A549 (cell line): Measurements from ENCODE around the gene SPATA13. TPM values are rescaled to one million over a fixed set of nuclear protein-coding genes. Genes with fewer than 3 reads are reported as not detected.

Experiments
- ATAC-seq, 2 experiments: fragments of 200-7000 bp in 1 of 2; fragments of >200 bp in 1 of 2; cut with Nextera tagmentation in 1 of 2; cut with Tn5 transposase in 1 of 2; 3 replicates each; pipeline versions ENCODE4 v1.8.0 to v1.9.1; 2018 to 2020; ENCODE audit warnings: mild to moderate bottlenecking in 1 of 2, moderate library complexity in 1 of 2
- CTCF ChIA-PET: fragments of 300-600 bp; sonication (Branson Sonifier 250); formaldehyde crosslinking; extraction: SDS; loops from one replicate; lab custom pipeline; 2021; ENCODE audit warnings: antibody characterized with exemption, inconsistent platforms; lab: Yijun Ruan, JAX
- POLR2A ChIA-PET: fragments of 350-600 bp; formaldehyde crosslinking; extraction: SDS; loops from one replicate; lab custom pipeline; 2021; ENCODE audit warnings: antibody characterized with exemption, inconsistent platforms; lab: Yijun Ruan, JAX
- DNase-seq, 2 experiments: peaks; one replicate each; pipeline versions ENCODE4 v3.0.0 to v3.0.0-alpha.2; 2011 to 2016; ENCODE audit warnings: low read depth in 1 of 2, low spot score in 1 of 2
- FAIRE-seq: peaks from 2 replicates; lab custom pipeline; 2011; peaks lifted over from hg19 to GRCh38; lab: Jason Lieb, UNC
- H3K27ac ChIP-seq, 2 experiments: fragments of >200 bp; sonication (Bioruptor Twin); formaldehyde crosslinking; 3 replicates each; pipeline ENCODE4 v1.5.1; 2016 to 2017
- H3K4me1 ChIP-seq: fragments of >200 bp; sonication (Bioruptor Twin); formaldehyde crosslinking; 3 replicates; pipeline ENCODE4 v1.6.1; 2016
- H3K4me2 ChIP-seq: fragments of >200 bp; sonication (Bioruptor Twin); formaldehyde crosslinking; 3 replicates; pipeline ENCODE4 v1.6.1; 2016
- H3K4me3 ChIP-seq: fragments of >200 bp; sonication (Bioruptor Twin); formaldehyde crosslinking; 3 replicates; pipeline ENCODE4 v1.5.1; 2016
- H3K9me3 ChIP-seq: fragments of >200 bp; sonication (Bioruptor Twin); formaldehyde crosslinking; 3 replicates; pipeline ENCODE4 v1.6.1; 2016
- ATOH8 ChIP-seq: fragments of 250-450 bp; sonication (Bioruptor Pico); IDR thresholded peaks from 2 replicates; pipeline ENCODE4 v1.5.0; 2020; ENCODE audit warnings: low read depth, mild to moderate bottlenecking, moderate library complexity
- BCL3 ChIP-seq: fragments of >200 bp; sonication (Bioruptor Twin); formaldehyde crosslinking; IDR thresholded peaks from 3 replicates; pipeline ENCODE4 v1.6.1; 2016
- BHLHE40 ChIP-seq: IDR thresholded peaks from 2 replicates; pipeline ENCODE4 v1.6.1; 2012; ENCODE audit warnings: low read depth, low read length, inconsistent platforms
- CHD2 ChIP-seq: fragments of 150-350 bp; IDR thresholded peaks from 2 replicates; pipeline ENCODE4 v1.6.1; 2014; ENCODE audit warnings: low read length; ENCODE audit not compliant: partially characterized antibody
- EHF ChIP-seq: fragments of 250-450 bp; sonication (Bioruptor Pico); IDR thresholded peaks from 2 replicates; pipeline ENCODE4 v1.5.0; 2020; ENCODE audit warnings: mild to moderate bottlenecking
- ELK1 ChIP-seq: fragments of 150-350 bp; IDR thresholded peaks from 2 replicates; pipeline ENCODE4 v1.6.1; 2014; ENCODE audit warnings: low read depth, mild to moderate bottlenecking, low read length
- ESRRA ChIP-seq: fragments of 150-350 bp; IDR thresholded peaks from 2 replicates; pipeline ENCODE4 v1.6.1; 2014; ENCODE audit warnings: mild to moderate bottlenecking, low read length, borderline replicate concordance
- FOSB ChIP-seq: fragments of 250-450 bp; sonication (Bioruptor Pico); IDR thresholded peaks from 2 replicates; pipeline ENCODE4 v1.5.0; 2020; ENCODE audit warnings: mild to moderate bottlenecking, moderate library complexity
- FOXS1 ChIP-seq: fragments of 250-450 bp; sonication (Bioruptor Pico); IDR thresholded peaks from 2 replicates; pipeline ENCODE4 v1.5.0; 2020; ENCODE audit warnings: mild to moderate bottlenecking, moderate library complexity
- HES2 ChIP-seq: fragments of >200 bp; sonication (Bioruptor Twin); formaldehyde crosslinking; IDR thresholded peaks from 2 replicates; pipeline ENCODE4 v1.6.1; 2016
- JUNB ChIP-seq: fragments of >200 bp; sonication (Bioruptor Twin); formaldehyde crosslinking; IDR thresholded peaks from 2 replicates; pipeline ENCODE4 v1.6.1; 2016
- KDM1A ChIP-seq: fragments of 200-600 bp; sonication (generic); IDR thresholded peaks from 2 replicates; pipeline ENCODE4 v1.6.1; 2016; ENCODE audit warnings: low read depth, mild to moderate bottlenecking
- KDM5A ChIP-seq: fragments of 200-600 bp; sonication (generic); IDR thresholded peaks from 2 replicates; pipeline ENCODE4 v1.6.1; 2016; ENCODE audit warnings: antibody characterized with exemption, mild to moderate bottlenecking
- MAFK ChIP-seq: fragments of 450-650 bp; IDR thresholded peaks from 2 replicates; pipeline ENCODE4 v1.6.1; 2014; ENCODE audit not compliant: partially characterized antibody
- MAX ChIP-seq: IDR thresholded peaks from 2 replicates; pipeline ENCODE4 v1.6.1; 2012
- MYC ChIP-seq: IDR thresholded peaks from 2 replicates; pipeline ENCODE4 v1.6.1; 2012; ENCODE audit warnings: mild to moderate bottlenecking, inconsistent platforms, low read length, improper control_type of control experiment, borderline replicate concordance
- NPAS2 ChIP-seq: fragments of 250-450 bp; sonication (Bioruptor Pico); IDR thresholded peaks from 2 replicates; pipeline ENCODE4 v1.8.0; 2022; ENCODE audit warnings: mild to moderate bottlenecking, moderate library complexity, borderline replicate concordance
- NR3C1 ChIP-seq: fragments of >200 bp; sonication (Bioruptor Twin); formaldehyde crosslinking; IDR thresholded peaks from 3 replicates; pipeline ENCODE4 v1.6.1; 2017
- PHF8 ChIP-seq: fragments of 200-600 bp; sonication (generic); IDR thresholded peaks from 2 replicates; pipeline ENCODE4 v1.6.1; 2016; ENCODE audit warnings: low read depth, mild to moderate bottlenecking, antibody characterized with exemption, moderate library complexity, borderline replicate concordance
- POLR2AphosphoS2 ChIP-seq: conservative IDR thresholded peaks from 2 replicates; pipeline ENCODE4 v1.6.1; 2012; ENCODE audit warnings: low read length, improper control_type of control experiment, inconsistent platforms
- RCOR1 ChIP-seq: fragments of 150-350 bp; IDR thresholded peaks from 2 replicates; pipeline ENCODE4 v1.6.1; 2014; ENCODE audit warnings: antibody characterized with exemption, low read length, low read depth
- SMC3 ChIP-seq: fragments of >200 bp; sonication (Bioruptor Twin); formaldehyde crosslinking; IDR thresholded peaks from 3 replicates; pipeline ENCODE4 v1.6.1; 2018; ENCODE audit warnings: inconsistent platforms
- TFCP2L1 ChIP-seq: fragments of 250-450 bp; sonication (Bioruptor Pico); IDR thresholded peaks from 2 replicates; pipeline ENCODE4 v1.5.0; 2021; ENCODE audit warnings: mild to moderate bottlenecking
- ZC3H11A ChIP-seq: fragments of 450-650 bp; IDR thresholded peaks from 2 replicates; pipeline ENCODE4 v1.6.1; 2014; ENCODE audit warnings: antibody characterized with exemption, mild to moderate bottlenecking
- ZSCAN20 ChIP-seq: fragments of 250-450 bp; sonication (Bioruptor Pico); IDR thresholded peaks from 2 replicates; pipeline ENCODE4 v1.8.0; 2022; ENCODE audit warnings: mild to moderate bottlenecking, moderate library complexity
- WGBS: methylation state at CpG from one replicate; pipeline ENCODE4 v1.1.6; 2017; ENCODE audit errors: missing lambda C conversion rate; 5-methylcytosine and 5-hydroxymethylcytosine counted together
- polyA plus RNA-seq, 4 experiments: library from polyadenylated mRNA; depleted of rRNA in 3 of 4; stranded (reverse); fragments of >200 nt; fragmentation: RNase III in 1 of 4; extraction: RNeasy Plus Mini Kit Qiagen cat#74134 plus additional on column Dnase treatment in 1 of 4; gene quantifications; 2 replicates in 3 of 4; 3 replicates in 1 of 4; pipeline ENCODE4 v1.2.3, GENCODE V29; 2011 to 2017

Gene SPATA13
- polyA plus RNA-seq, 2 of the 4 experiments (the other 2 are of a cell fraction), result 3.1 to 6.3 TPM

- POLR2A ChIA-PET, result no interaction called here
- H3K9me3 ChIP-seq, result no peaks in the 10 kb centered on the region
- FAIRE-seq, result no peak
- no peak for TF ChIP-seq ATOH8 (CRISPR knock-in tag)
- TF ChIP-seq MYC, result no peak
- TF ChIP-seq ZC3H11A, result no peak
- TF ChIP-seq JUNB, result no peak
- no peak for TF ChIP-seq KDM5A
- TF ChIP-seq KDM1A, result no peak
- no peak for TF ChIP-seq FOXS1
- TF ChIP-seq FOSB (CRISPR knock-in tag), result no peak
- TF ChIP-seq NPAS2 (CRISPR knock-in tag), result no peak
- no peak for TF ChIP-seq ZSCAN20
- no peak for TF ChIP-seq PHF8
- TF ChIP-seq ESRRA, result no peak
- no peak for TF ChIP-seq CHD2
- TF ChIP-seq, all 56 proteins: peak for 0
- Histone ChIP-seq H3K27ac (no peak overlapping the region), H3K4me3 (no peak overlapping the region), H3K4me2 (no peak overlapping the region), H3K4me1 (peaks cover 24% of the 10 kb centered on the region)
- CTCF ChIA-PET, result interaction anchor here (0.5 to 8.2 kb wide), 4 partner anchors 10 to 203 kb away, joined by 3 to 63 read pairs (median 6); no protein-coding TSS in a partner anchor
- ATAC-seq (no peak), DNase-seq (no peak)
- 93% methylated on average over 5 of the region's 9 CpGs for WGBS
Measured at GRCh38 chr13:24224232-24224680, 63.7 kb downstream of the SPATA13 start.

- FAIRE-seq (no peak), ATAC-seq (no peak), DNase-seq (no peak)
- ChIA-PET POLR2A (no interaction called here), CTCF (interaction anchor here (1.9 to 8.2 kb wide), 2 partner anchors 171 to 204 kb away, joined by 10 to 63 read pairs; no protein-coding TSS in a partner anchor)
- TF ChIP-seq ELK1, result no peak
- TF ChIP-seq EHF, result no peak
- TF ChIP-seq BHLHE40, result no peak
- TF ChIP-seq ZSCAN20, result no peak
- TF ChIP-seq TFCP2L1 (CRISPR knock-in tag), result no peak
- Histone ChIP-seq H3K4me3 (no peak overlapping the region), H3K27ac (no peak overlapping the region), H3K4me1 (peaks cover 16% of the 10 kb centered on the region), H3K4me2 (no peak overlapping the region), H3K9me3 (no peaks in the 10 kb centered on the region)
- WGBS, result 91% methylated on average over 10 of the region's 11 CpGs
Measured at GRCh38 chr13:24225062-24225461, 64.5 kb downstream of the SPATA13 start.

GRCh38 chr13:24225930-24226329, 65.4 kb downstream of the SPATA13 start:
- H3K4me3 ChIP-seq, result no peak overlapping the region
- TF ChIP-seq MAX (no peak), NR3C1 (no peak), JUNB (no peak), MAFK (no peak), RCOR1 (no peak), BCL3 (no peak), SMC3 (no peak), ZSCAN20 (no peak), POLR2AphosphoS2 (no peak), TFCP2L1 (CRISPR knock-in tag) (no peak), ATOH8 (CRISPR knock-in tag) (no peak), FOXS1 (no peak), HES2 (no peak)
- H3K27ac ChIP-seq, result no peak overlapping the region
- H3K4me2 ChIP-seq, result no peak overlapping the region
- no peak for ATAC-seq
- H3K4me1 ChIP-seq, result peaks cover 7% of the 10 kb centered on the region
- ChIA-PET POLR2A (no interaction called here), CTCF (interaction anchor here (0.8 to 8.2 kb wide), 3 partner anchors 72 to 205 kb away, joined by 3 to 63 read pairs (median 10); no protein-coding TSS in a partner anchor)
- 89% methylated on average over 7 of the region's 7 CpGs for WGBS
- no peak for DNase-seq
- no peak for FAIRE-seq
- H3K9me3 ChIP-seq, result no peaks in the 10 kb centered on the region
